GM12892 (cell line): ENCODE data around the gene KCNQ5.

Source experiments
- POLR2A ChIP-seq: IDR thresholded peaks from 2 replicates; pipeline ENCODE4 v1.6.1; 2011; ENCODE audit warnings: low read depth, low read length, control low read depth
- POLR2AphosphoS5 ChIP-seq: IDR thresholded peaks from 2 replicates; pipeline ENCODE4 v1.6.1; 2011; ENCODE audit warnings: low read depth, low read length, control low read depth
- TAF1 ChIP-seq: IDR thresholded peaks from 2 replicates; pipeline ENCODE4 v1.6.1; 2011; ENCODE audit warnings: low read depth, mild to moderate bottlenecking, control low read depth, low read length, borderline replicate concordance

- no peak for TF ChIP-seq POLR2A
- no peak for TF ChIP-seq POLR2AphosphoS5
- TF ChIP-seq TAF1, result no peak
Measured at GRCh38 chr6:72784071-72784470, 162.2 kb downstream of the KCNQ5 start.
